SU-DHL-6 (cell line): Measurements from ENCODE around the gene PSG5.

ENCODE experiments used
- EZH2phosphoT487 ChIP-seq: fragments of 200-600 bp; sonication (generic), shearing (Covaris generic); conservative IDR thresholded peaks from 2 replicates; pipeline ENCODE4 v1.6.1; 2018; ENCODE audit warnings: mild to moderate bottlenecking, antibody characterized with exemption, low read length, moderate library complexity, mixed read lengths
- TF ChIP-seq, protein P1 (sequence below): fragments of 200-600 bp; sonication (generic); IDR thresholded peaks from one replicate; pipeline ENCODE4 v1.5.1; 2017; ENCODE audit warnings: antibody characterized with exemption, mild to moderate bottlenecking, low read length, moderate library complexity; ENCODE audit not compliant: insufficient read depth, poor library complexity, severe bottlenecking

DNA sequence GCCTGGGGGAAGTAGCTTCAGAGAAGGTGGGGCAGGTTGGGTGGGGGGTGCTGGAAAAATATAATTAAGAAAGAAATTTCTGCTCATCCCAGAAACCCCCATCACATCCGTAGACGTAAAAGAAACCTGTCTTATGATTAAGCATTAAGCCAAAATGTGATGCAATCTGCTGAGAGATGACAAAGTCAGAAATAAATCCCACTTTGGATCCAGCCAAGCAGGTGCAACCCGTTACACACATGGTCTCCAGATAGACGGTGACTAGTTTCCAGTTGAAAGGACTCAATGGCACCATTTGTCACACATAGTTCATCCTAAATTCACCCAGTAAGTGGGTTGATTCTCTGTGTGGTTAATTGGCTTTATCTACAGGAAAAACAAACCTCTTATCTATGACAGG, 34.1 kb downstream of the PSG5 start:
- TF ChIP-seq, protein P1, sequence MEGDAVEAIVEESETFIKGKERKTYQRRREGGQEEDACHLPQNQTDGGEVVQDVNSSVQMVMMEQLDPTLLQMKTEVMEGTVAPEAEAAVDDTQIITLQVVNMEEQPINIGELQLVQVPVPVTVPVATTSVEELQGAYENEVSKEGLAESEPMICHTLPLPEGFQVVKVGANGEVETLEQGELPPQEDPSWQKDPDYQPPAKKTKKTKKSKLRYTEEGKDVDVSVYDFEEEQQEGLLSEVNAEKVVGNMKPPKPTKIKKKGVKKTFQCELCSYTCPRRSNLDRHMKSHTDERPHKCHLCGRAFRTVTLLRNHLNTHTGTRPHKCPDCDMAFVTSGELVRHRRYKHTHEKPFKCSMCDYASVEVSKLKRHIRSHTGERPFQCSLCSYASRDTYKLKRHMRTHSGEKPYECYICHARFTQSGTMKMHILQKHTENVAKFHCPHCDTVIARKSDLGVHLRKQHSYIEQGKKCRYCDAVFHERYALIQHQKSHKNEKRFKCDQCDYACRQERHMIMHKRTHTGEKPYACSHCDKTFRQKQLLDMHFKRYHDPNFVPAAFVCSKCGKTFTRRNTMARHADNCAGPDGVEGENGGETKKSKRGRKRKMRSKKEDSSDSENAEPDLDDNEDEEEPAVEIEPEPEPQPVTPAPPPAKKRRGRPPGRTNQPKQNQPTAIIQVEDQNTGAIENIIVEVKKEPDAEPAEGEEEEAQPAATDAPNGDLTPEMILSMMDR = no peak
- no peak for TF ChIP-seq EZH2phosphoT487
